Ishikawa (cell line): ENCODE results near the gene DCANP1.

ENCODE experiments used
- CEBPB ChIP-seq: IDR thresholded peaks from 2 replicates; pipeline ENCODE4 v1.6.1; 2012
- CREB1 ChIP-seq: IDR thresholded peaks from 2 replicates; pipeline ENCODE4 v1.6.1; 2012; ENCODE audit warnings: low read depth
- EGR1 ChIP-seq: IDR thresholded peaks from 2 replicates; pipeline ENCODE4 v1.6.1; 2012
- EP300 ChIP-seq: IDR thresholded peaks from 2 replicates; pipeline ENCODE4 v1.6.1; 2012; ENCODE audit warnings: borderline replicate concordance
- FOXM1 ChIP-seq: IDR thresholded peaks from 2 replicates; pipeline ENCODE4 v1.6.1; 2012; ENCODE audit warnings: low read depth, borderline replicate concordance
- NFIC ChIP-seq: IDR thresholded peaks from 2 replicates; pipeline ENCODE4 v1.6.1; 2012
- RAD21 ChIP-seq: IDR thresholded peaks from 2 replicates; pipeline ENCODE4 v1.6.1; 2012; ENCODE audit warnings: low read depth
- REST ChIP-seq: IDR thresholded peaks from 2 replicates; pipeline ENCODE4 v1.6.1; 2012; ENCODE audit warnings: low read depth, mild to moderate bottlenecking
- TAF1 ChIP-seq: IDR thresholded peaks from 2 replicates; pipeline ENCODE4 v1.6.1; 2012; ENCODE audit warnings: low read depth, mild to moderate bottlenecking
- TCF12 ChIP-seq: IDR thresholded peaks from 2 replicates; pipeline ENCODE4 v1.6.1; 2012; ENCODE audit warnings: low read depth
- TEAD4 ChIP-seq: IDR thresholded peaks from 2 replicates; pipeline ENCODE4 v1.6.1; 2012
- USF1 ChIP-seq: IDR thresholded peaks from 2 replicates; pipeline ENCODE4 v1.6.1; 2012
- YY1 ChIP-seq: IDR thresholded peaks from 2 replicates; pipeline ENCODE4 v1.6.1; 2012; ENCODE audit warnings: low read depth
- ZBTB7A ChIP-seq: IDR thresholded peaks from 2 replicates; pipeline ENCODE4 v1.6.1; 2012; ENCODE audit warnings: low read depth
- TF ChIP-seq, protein P1 (sequence below): IDR thresholded peaks from 2 replicates; pipeline ENCODE4 v1.6.1; 2012

The DCANP1 gene

DNA sequence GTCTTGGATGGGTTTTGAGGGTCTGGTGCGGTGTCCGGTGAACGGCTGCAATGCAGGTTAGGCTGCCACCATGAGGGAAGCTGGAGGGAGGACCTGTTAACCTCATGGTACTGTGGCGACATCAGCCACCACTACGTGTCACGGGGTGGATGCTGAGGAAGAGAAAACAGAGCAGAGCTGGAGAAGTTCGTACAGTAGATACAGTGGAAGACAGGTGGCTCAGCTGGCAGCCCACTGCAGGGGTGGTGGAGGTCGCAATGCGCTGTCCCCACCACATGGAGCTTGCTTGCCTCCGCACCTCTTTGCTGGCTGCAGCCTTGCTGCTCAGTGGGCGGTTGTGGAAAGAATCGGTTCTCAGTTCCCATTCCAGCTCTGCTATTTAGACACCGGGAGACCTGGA, 2.8 kb downstream of the DCANP1 start:
- no peak for TF ChIP-seq CREB1
- TF ChIP-seq FOXM1, result no peak
- TF ChIP-seq TEAD4, result no peak
- no peak for TF ChIP-seq REST
- no peak for TF ChIP-seq TAF1
- no peak for TF ChIP-seq CEBPB
- TF ChIP-seq, protein P1, sequence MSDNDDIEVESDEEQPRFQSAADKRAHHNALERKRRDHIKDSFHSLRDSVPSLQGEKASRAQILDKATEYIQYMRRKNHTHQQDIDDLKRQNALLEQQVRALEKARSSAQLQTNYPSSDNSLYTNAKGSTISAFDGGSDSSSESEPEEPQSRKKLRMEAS, result no peak
- TF ChIP-seq TCF12, result no peak

- TF ChIP-seq NFIC (no peak), RAD21 (no peak), TAF1 (no peak), CREB1 (no peak), TCF12 (no peak), EP300 (no peak), USF1 (no peak)
- TF ChIP-seq, protein P1, result no peak
These were observed 3.8 kb downstream of the DCANP1 start for GRCh38 chr5:135443161-135443960.

GRCh38 chr5:135442431-135443160, 4.6 kb downstream of the DCANP1 start:
- no peak for TF ChIP-seq USF1
- TF ChIP-seq YY1, result no peak
- no peak for TF ChIP-seq EP300
- TF ChIP-seq, protein P1, result no peak
- TF ChIP-seq TAF1, result no peak
- TF ChIP-seq RAD21, result no peak
- TF ChIP-seq CREB1, result no peak
- no peak for TF ChIP-seq EGR1
- TF ChIP-seq REST, result no peak
- no peak for TF ChIP-seq TEAD4
- no peak for TF ChIP-seq CEBPB
- no peak for TF ChIP-seq NFIC
- no peak for TF ChIP-seq TCF12
- TF ChIP-seq FOXM1, result no peak
- TF ChIP-seq ZBTB7A, result no peak

GRCh38 chr5:135441919-135442318, 5.2 kb downstream of the DCANP1 start:
- TF ChIP-seq NFIC (no peak), EP300 (no peak), FOXM1 (no peak), EGR1 (no peak), CREB1 (no peak), TCF12 (no peak), REST (no peak), RAD21 (no peak), YY1 (no peak), ZBTB7A (no peak)
- TF ChIP-seq, protein P1, result no peak
